SK-N-SH (cell line): Measurements from ENCODE around the gene LILRB3.
"Not testable (repeated sequence)": the region's sequence is repeated elsewhere in the genome, so short reads cannot be mapped to it uniquely, and the experiment has no call there.

Source experiments
- CTCF ChIP-seq: fragments of 200-600 bp; sonication (generic); IDR thresholded peaks from 2 replicates; pipeline ENCODE4 v1.6.1; 2017; ENCODE audit warnings: antibody characterized with exemption, mild to moderate bottlenecking, moderate library complexity
- EP300 ChIP-seq, 2 experiments: IDR thresholded peaks; 2 replicates each; pipeline versions ENCODE4 v1.4.0 to v1.6.1; 2012; ENCODE audit warnings: borderline replicate concordance in 1 of 2, low read depth in 1 of 2, low read length in 1 of 2
- EZH2phosphoT487 ChIP-seq: fragments of 200-600 bp; sonication (generic); IDR thresholded peaks from 2 replicates; pipeline ENCODE4 v1.6.1; 2017; ENCODE audit warnings: low read depth, mixed run types, mild to moderate bottlenecking, antibody characterized with exemption, moderate library complexity, borderline replicate concordance
- FOXM1 ChIP-seq: IDR thresholded peaks from 2 replicates; pipeline ENCODE4 v1.4.0; 2012; ENCODE audit warnings: low read depth, mild to moderate bottlenecking
- GATA2 ChIP-seq: sonication (generic); formaldehyde crosslinking; IDR thresholded peaks from 2 replicates; pipeline ENCODE4 v1.5.0; 2020; ENCODE audit warnings: mild to moderate bottlenecking, missing genetic modification reagents
- PBX3 ChIP-seq: IDR thresholded peaks from 2 replicates; pipeline ENCODE4; 2012
- POLR2AphosphoS5 ChIP-seq: IDR thresholded peaks from 2 replicates; pipeline ENCODE4 v1.6.1; 2012; ENCODE audit warnings: low read depth, low read length
- SMC3 ChIP-seq: IDR thresholded peaks from 2 replicates; pipeline ENCODE4 v1.6.1; 2012; ENCODE audit warnings: low read depth, low read length, improper control_type of control experiment
- TAF1 ChIP-seq: IDR thresholded peaks from 2 replicates; pipeline ENCODE4 v1.6.1; 2012; ENCODE audit warnings: low read depth, mild to moderate bottlenecking, low read length, moderate library complexity, borderline replicate concordance
- TCF12 ChIP-seq: IDR thresholded peaks from 2 replicates; pipeline ENCODE4 v1.4.0; 2012

GRCh38 chr19:54214734-54215133, 8.1 kb downstream of the LILRB3 start:
- TF ChIP-seq CTCF; EP300 (IDR thresholded peaks at IDR 0.05; ENCODE audit: borderline replicate concordance in 1 of 2, low read depth in 1 of 2, low read length in 1 of 2); TAF1; TCF12; POLR2AphosphoS5; EZH2phosphoT487; SMC3; FOXM1; PBX3; GATA2 (CRISPR knock-in tag): not testable (repeated sequence)
